Epithelial cell of esophagus (primary cell): Measurements from ENCODE around the gene HEYL.

Experiments used
- DNase-seq: peaks from one replicate; pipeline ENCODE4 v3.0.0; 2010; ENCODE audit warnings: low read depth
- H3K4me3 ChIP-seq: 2 replicates; pipeline ENCODE4 v1.5.1; 2011; ENCODE audit warnings: mild to moderate bottlenecking, low read length, control low read depth
- CTCF ChIP-seq: IDR thresholded peaks from 2 replicates; pipeline ENCODE4 v1.5.1; 2011; ENCODE audit warnings: low read depth, mild to moderate bottlenecking, low read length, control low read depth, inconsistent platforms; ENCODE audit not compliant: insufficient read depth; ENCODE audit errors: missing control alignments

HEYL gene

GRCh38 chr1:39650431-39650830 is 11.0 kb upstream of the HEYL start:
- peak; percentile 55 for DNase-seq
- no peak for TF ChIP-seq CTCF

GRCh38 chr1:39649636-39650185 is 10.3 kb upstream of the HEYL start:
- no peak for TF ChIP-seq CTCF
- no peak overlapping the region for H3K4me3 ChIP-seq
- no peak for DNase-seq

More at GRCh38 chr1:39650431-39650830, 11.0 kb upstream of the HEYL start:
- no peak overlapping the region for H3K4me3 ChIP-seq

- no peak overlapping the region for H3K4me3 ChIP-seq
- TF ChIP-seq CTCF, result no peak
- no peak for DNase-seq
These were observed 9.1 kb upstream of the HEYL start for GRCh38 chr1:39648496-39648895.

- H3K4me3 ChIP-seq, result no peak overlapping the region
- no peak for TF ChIP-seq CTCF
- no peak for DNase-seq
These were observed 7.8 kb upstream of the HEYL start for GRCh38 chr1:39647247-39647646.

DNA sequence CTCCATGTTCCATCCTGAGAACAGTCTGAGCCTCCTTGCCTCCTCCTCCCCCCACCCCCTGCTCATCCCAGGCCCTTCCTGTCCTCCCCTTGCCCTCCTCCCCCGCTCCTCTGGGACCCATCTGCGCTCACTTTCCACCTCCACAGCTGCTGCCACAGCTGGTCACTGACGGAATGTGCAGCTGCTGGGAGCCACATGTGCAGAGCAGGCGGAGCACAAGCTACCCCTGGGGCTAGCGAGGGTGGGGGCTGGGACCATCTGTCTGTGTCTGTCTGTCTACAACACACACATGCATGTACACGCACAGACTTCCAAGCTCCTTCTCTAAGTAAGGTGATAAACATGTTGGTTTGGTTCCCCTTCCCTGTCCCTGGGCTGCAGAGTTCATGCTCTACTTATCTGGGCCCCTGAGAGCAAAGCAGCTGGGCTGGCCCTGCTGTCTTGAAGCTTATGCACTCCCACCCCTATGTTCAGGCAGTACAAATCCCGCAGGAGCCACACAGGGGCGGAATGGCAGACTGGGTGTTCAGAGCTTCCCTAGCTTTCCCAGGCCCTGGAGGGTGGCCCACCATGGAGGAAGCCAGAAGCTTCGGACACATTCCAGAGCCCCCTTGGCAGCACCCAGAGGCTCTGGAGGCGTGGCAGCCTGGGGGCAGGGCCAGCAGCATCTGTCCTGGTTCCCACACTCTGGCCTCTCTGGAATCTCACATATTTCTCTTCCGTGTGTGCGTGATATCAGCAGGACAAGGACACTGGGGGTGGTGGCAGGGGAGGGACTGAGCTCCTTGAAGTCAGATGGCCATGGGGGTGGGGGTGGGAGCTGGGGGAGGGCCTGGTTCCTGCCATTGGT is 7.0 kb upstream of the HEYL start:
- no peak for TF ChIP-seq CTCF
- DNase-seq, result peak; percentile 63
- H3K4me3 ChIP-seq, result no peak overlapping the region

GRCh38 chr1:39645411-39646043 is 6.1 kb upstream of the HEYL start:
- DNase-seq, result no peak
- H3K4me3 ChIP-seq, result no peak overlapping the region
- TF ChIP-seq CTCF, result no peak
